GM12865 (cell line): Measurements from ENCODE around the gene SPAG8.

ENCODE experiments used
- DNase-seq: peaks from one replicate; pipeline ENCODE4 v3.0.0; 2010; ENCODE audit warnings: low read depth
- H3K4me3 ChIP-seq: 2 replicates; pipeline ENCODE4 v1.5.1; 2011; ENCODE audit warnings: mild to moderate bottlenecking, low read depth, low read length, control low read depth
- TF ChIP-seq, protein P1 (sequence below): IDR thresholded peaks from 2 replicates; pipeline ENCODE4 v1.5.1; 2011; ENCODE audit warnings: low read length, control low read depth, low read depth, inconsistent platforms; ENCODE audit not compliant: insufficient read depth; ENCODE audit errors: missing control alignments

The SPAG8 gene

DNA sequence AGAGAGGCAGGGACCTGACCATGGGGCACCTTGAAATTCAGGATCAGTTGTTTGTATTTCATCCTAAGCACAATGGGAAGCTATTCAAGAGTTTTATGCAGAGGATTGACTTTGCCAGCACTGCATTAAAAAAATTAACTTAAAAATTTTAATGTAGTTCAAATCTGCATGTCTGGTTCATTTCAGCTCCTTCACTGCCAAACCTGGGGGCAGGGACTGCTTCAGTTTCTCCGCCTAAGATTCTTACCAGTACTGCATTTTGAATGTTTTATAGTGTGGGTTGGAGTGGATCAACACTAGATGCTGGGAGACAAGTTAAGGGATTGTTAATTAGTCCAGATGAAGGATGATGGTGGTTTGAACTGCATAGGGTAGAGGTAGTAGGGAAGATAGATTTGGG, 42.3 kb downstream of the SPAG8 start:
- TF ChIP-seq, protein P1, sequence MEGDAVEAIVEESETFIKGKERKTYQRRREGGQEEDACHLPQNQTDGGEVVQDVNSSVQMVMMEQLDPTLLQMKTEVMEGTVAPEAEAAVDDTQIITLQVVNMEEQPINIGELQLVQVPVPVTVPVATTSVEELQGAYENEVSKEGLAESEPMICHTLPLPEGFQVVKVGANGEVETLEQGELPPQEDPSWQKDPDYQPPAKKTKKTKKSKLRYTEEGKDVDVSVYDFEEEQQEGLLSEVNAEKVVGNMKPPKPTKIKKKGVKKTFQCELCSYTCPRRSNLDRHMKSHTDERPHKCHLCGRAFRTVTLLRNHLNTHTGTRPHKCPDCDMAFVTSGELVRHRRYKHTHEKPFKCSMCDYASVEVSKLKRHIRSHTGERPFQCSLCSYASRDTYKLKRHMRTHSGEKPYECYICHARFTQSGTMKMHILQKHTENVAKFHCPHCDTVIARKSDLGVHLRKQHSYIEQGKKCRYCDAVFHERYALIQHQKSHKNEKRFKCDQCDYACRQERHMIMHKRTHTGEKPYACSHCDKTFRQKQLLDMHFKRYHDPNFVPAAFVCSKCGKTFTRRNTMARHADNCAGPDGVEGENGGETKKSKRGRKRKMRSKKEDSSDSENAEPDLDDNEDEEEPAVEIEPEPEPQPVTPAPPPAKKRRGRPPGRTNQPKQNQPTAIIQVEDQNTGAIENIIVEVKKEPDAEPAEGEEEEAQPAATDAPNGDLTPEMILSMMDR = no peak
- no peak overlapping the region for H3K4me3 ChIP-seq
- DNase-seq = no peak

DNA sequence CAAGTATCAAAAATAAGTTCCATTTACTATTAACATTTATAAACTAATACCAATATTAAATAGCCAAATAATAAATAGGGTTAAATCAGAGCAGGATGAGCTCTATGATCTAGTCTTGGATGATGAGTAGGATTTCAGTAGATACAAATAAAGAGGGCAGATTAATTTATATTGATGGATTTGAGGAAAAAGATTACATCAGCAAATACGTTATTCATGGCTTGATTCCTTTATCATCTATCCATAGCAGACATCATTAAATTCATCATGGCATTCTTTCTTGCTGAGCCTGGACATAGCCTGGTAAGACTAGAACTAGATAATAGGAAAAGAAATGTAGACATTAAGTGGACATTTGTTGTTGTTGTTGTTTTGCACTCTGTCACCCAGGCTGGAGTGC, 44.6 kb downstream of the SPAG8 start:
- DNase-seq = no peak
- TF ChIP-seq, protein P1 = no peak
- H3K4me3 ChIP-seq = no peak overlapping the region

DNA sequence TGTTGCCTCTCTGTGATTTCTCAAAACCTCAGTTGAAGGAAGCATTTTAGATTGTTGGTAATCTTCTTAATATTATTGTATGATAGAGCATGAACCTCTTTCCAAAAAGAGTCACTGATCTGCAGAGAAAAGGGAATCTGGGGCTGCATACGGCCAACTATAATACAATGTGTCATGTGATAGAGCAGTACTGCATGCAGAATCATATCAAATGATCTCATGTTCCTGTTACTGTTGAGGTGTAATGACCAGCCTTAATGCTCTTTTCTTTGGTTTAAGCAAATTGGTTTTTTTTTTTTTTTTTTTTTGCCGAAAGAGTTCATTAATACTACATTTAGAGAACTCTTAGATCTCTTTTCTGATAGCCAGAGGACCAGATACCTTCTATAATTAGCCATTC, 45.1 kb downstream of the SPAG8 start:
- no peak overlapping the region for H3K4me3 ChIP-seq
- no peak for DNase-seq
- TF ChIP-seq, protein P1 = no peak

DNA sequence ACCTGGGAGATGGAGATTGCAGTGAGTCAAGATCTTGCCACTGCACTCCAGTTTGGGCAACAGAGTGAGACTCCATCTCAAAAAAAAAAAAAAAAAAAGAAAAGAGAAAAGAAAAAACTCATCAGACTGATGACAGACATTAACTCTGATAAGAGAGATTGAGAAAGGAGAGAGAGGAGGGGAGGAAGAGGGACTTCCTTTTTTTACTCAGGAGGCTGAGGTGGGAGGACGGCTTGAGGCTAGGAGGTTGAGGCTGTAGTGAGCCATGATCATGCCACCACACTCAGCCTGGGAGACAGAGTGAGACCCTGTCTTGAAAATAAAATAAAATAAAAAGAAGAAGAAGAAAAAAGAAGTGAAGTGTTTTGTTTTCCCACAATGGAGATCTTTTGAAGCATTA, 48.3 kb downstream of the SPAG8 start:
- TF ChIP-seq, protein P1 = no peak
- no peak overlapping the region for H3K4me3 ChIP-seq
- DNase-seq = no peak

DNA sequence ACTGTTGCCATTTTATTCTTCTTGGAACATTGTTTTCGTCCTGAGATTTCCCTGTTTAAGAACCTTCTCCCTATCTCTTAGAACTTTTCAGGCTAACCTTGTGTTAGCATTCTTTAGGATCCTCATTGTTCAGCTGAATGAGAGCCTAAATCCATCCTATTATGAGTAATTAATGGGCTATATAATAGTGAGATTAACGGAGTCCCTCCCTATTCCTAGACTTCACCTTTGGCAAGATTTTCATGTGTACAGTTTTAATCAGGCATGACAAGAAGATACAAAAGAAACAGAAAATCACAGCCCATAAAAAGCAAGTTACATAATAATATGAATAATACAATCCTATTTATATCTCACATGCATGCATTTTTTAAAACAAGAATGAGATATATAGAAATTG, 48.9 kb downstream of the SPAG8 start:
- TF ChIP-seq, protein P1 = no peak
- H3K4me3 ChIP-seq = no peak overlapping the region
- no peak for DNase-seq

DNA sequence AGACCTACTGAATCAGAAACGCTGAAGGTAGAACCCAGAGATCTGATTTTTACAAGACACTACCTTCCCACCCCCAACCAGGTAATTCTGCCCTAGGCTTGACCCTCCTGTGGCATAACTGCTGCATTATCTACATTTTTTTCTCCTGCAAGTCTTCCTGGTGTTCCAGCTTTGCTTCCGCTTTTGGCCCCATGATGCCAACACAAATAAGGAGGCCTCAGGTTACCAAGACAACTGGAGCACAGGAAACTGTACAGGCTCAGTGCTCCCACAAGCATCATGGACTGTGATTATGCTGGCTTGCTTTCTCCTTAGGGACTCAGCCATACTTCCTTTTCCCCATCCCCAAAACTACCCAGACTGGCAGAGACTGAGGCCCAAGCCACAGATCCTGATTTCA, 51.4 kb downstream of the SPAG8 start:
- DNase-seq = no peak
- TF ChIP-seq, protein P1 = no peak
- no peak overlapping the region for H3K4me3 ChIP-seq

DNA sequence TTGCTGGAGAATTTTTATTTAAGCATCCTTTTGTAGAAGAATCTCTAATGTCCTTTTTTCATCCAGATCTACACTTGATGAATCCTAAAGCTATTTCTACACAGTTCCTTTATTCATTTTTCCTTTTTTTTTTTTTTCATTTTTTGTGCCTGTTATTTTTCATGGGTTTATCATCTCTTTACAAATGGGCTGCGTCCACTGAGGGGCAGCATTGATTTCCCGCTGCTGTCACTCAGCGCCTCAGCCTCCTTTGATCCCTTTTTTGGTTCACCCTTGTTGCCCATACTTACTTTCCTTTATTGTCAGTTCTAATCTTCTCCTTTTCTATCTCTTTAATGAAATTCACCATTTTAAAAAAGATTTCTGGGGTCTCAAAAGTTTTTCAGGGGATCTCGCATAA, 52.3 kb downstream of the SPAG8 start:
- DNase-seq = no peak
- H3K4me3 ChIP-seq = no peak overlapping the region
- TF ChIP-seq, protein P1 = no peak
